ENCODE measurements around the gene ROS1.

The ROS1 gene

GRCh38 chr6:117307655-117308054 lies 118.1 kb downstream of the ROS1 start:
- no peaks in the 10 kb centered on the region for H3K9me3 ChIP-seq (replicated peaks in 1 of 11)
- H4K20me1 ChIP-seq, result no peaks in the 10 kb centered on the region
- no peaks in the 10 kb centered on the region for H3K27me3 ChIP-seq
- no peaks in the 10 kb centered on the region for H3K36me3 ChIP-seq
- H3K4me2 ChIP-seq, result no peak overlapping the region
- no peak overlapping the region for H3K27ac ChIP-seq
- H3K9ac ChIP-seq, result no peak overlapping the region
- no peak overlapping the region for H3K4me3 ChIP-seq
- TF ChIP-seq Cebpa-rat (IDR thresholded peaks at IDR 0.05), result no peak
- no peaks in the 10 kb centered on the region for H3K4me1 ChIP-seq

GRCh38 chr6:117306227-117306790 lies 119.4 kb downstream of the ROS1 start:
- Histone ChIP-seq H4K20me1 (no peaks in the 10 kb centered on the region), H3K9me3 (replicated peaks in 1 of 11) (no peaks in the 10 kb centered on the region), H3K27ac (no peak overlapping the region), H3K36me3 (no peaks in the 10 kb centered on the region), H3K27me3 (no peaks in the 10 kb centered on the region), H3K4me3 (no peak overlapping the region), H3K4me1 (no peaks in the 10 kb centered on the region), H3K9ac (no peak overlapping the region), H3K4me2 (no peak overlapping the region)
- TF ChIP-seq Cebpa-rat (IDR thresholded peaks at IDR 0.05), result no peak

- Histone ChIP-seq H3K4me3 (no peak overlapping the region), H3K4me2 (no peak overlapping the region), H3K9ac (no peak overlapping the region), H3K36me3 (no peaks in the 10 kb centered on the region), H3K27me3 (no peaks in the 10 kb centered on the region), H3K9me3 (replicated peaks in 1 of 11) (no peaks in the 10 kb centered on the region), H3K27ac (no peak overlapping the region), H4K20me1 (no peaks in the 10 kb centered on the region), H3K4me1 (no peaks in the 10 kb centered on the region)
- TF ChIP-seq Cebpa-rat (IDR thresholded peaks at IDR 0.05), result no peak
Observed at GRCh38 chr6:117304446-117304845, 121.3 kb downstream of the ROS1 start.

- Histone ChIP-seq H4K20me1 (no peaks in the 10 kb centered on the region), H3K4me3 (no peak overlapping the region), H3K4me1 (no peaks in the 10 kb centered on the region), H3K27ac (no peak overlapping the region), H3K27me3 (no peaks in the 10 kb centered on the region), H3K9ac (no peak overlapping the region), H3K9me3 (replicated peaks in 1 of 11) (no peaks in the 10 kb centered on the region), H3K4me2 (no peak overlapping the region), H3K36me3 (no peaks in the 10 kb centered on the region)
- no peak for TF ChIP-seq Cebpa-rat (IDR thresholded peaks at IDR 0.05)
Observed at GRCh38 chr6:117303323-117303722, 122.4 kb downstream of the ROS1 start.

- Histone ChIP-seq H3K4me2 (no peak overlapping the region), H3K36me3 (no peaks in the 10 kb centered on the region), H3K9me3 (replicated peaks in 1 of 11) (no peaks in the 10 kb centered on the region), H4K20me1 (no peaks in the 10 kb centered on the region), H3K27me3 (no peaks in the 10 kb centered on the region), H3K27ac (no peak overlapping the region), H3K4me1 (no peaks in the 10 kb centered on the region), H3K9ac (no peak overlapping the region), H3K4me3 (no peak overlapping the region)
- TF ChIP-seq Cebpa-rat (IDR thresholded peaks at IDR 0.05), result no peak
Observed at GRCh38 chr6:117298941-117299340, 126.8 kb downstream of the ROS1 start.

- H3K9me3 ChIP-seq (replicated peaks in 1 of 11), result no peaks in the 10 kb centered on the region
- H4K20me1 ChIP-seq, result no peaks in the 10 kb centered on the region
- no peak for TF ChIP-seq Cebpa-rat (IDR thresholded peaks at IDR 0.05)
- H3K36me3 ChIP-seq, result no peaks in the 10 kb centered on the region
- no peak overlapping the region for H3K27ac ChIP-seq
- no peak overlapping the region for H3K9ac ChIP-seq
- no peak overlapping the region for H3K4me3 ChIP-seq
- H3K4me1 ChIP-seq, result no peaks in the 10 kb centered on the region
- H3K27me3 ChIP-seq, result no peaks in the 10 kb centered on the region
- H3K4me2 ChIP-seq, result no peak overlapping the region
Observed at GRCh38 chr6:117290173-117290846, 135.4 kb downstream of the ROS1 start.

- H3K9me3 ChIP-seq (replicated peaks in 1 of 11), result no peaks in the 10 kb centered on the region
- H4K20me1 ChIP-seq, result no peaks in the 10 kb centered on the region
- TF ChIP-seq Cebpa-rat (IDR thresholded peaks at IDR 0.05), result no peak
- no peak overlapping the region for H3K9ac ChIP-seq
- no peak overlapping the region for H3K27ac ChIP-seq
- no peaks in the 10 kb centered on the region for H3K36me3 ChIP-seq
- H3K4me1 ChIP-seq, result no peaks in the 10 kb centered on the region
- no peak overlapping the region for H3K4me3 ChIP-seq
- H3K27me3 ChIP-seq, result no peaks in the 10 kb centered on the region
- H3K4me2 ChIP-seq, result no peak overlapping the region
Observed at GRCh38 chr6:117288083-117288715, 137.5 kb downstream of the ROS1 start.

- no peak overlapping the region for H3K4me3 ChIP-seq
- no peak overlapping the region for H3K27ac ChIP-seq
- no peaks in the 10 kb centered on the region for H4K20me1 ChIP-seq
- H3K27me3 ChIP-seq, result no peaks in the 10 kb centered on the region
- no peak overlapping the region for H3K9ac ChIP-seq
- no peak for TF ChIP-seq Cebpa-rat (IDR thresholded peaks at IDR 0.05)
- H3K4me2 ChIP-seq, result no peak overlapping the region
- no peaks in the 10 kb centered on the region for H3K36me3 ChIP-seq
- H3K4me1 ChIP-seq, result no peaks in the 10 kb centered on the region
- H3K9me3 ChIP-seq (replicated peaks in 1 of 11), result peaks cover 0 to 5% (median 0%) of the 10 kb centered on the region in 11 experiments; a peak in 1 of 22 replicates
Observed at GRCh38 chr6:117280922-117281321, 144.8 kb downstream of the ROS1 start.

GRCh38 chr6:117276778-117277316 lies 148.9 kb downstream of the ROS1 start:
- Histone ChIP-seq H4K20me1 (no peaks in the 10 kb centered on the region), H3K27me3 (no peaks in the 10 kb centered on the region), H3K27ac (no peak overlapping the region), H3K9ac (no peak overlapping the region), H3K4me2 (no peak overlapping the region), H3K36me3 (no peaks in the 10 kb centered on the region), H3K9me3 (replicated peaks in 1 of 11) (no peaks in the 10 kb centered on the region), H3K4me1 (peaks cover 8 to 19% (median 12%) of the 10 kb centered on the region in 10 experiments), H3K4me3 (no peak overlapping the region)
- no peak for TF ChIP-seq Cebpa-rat (IDR thresholded peaks at IDR 0.05)

All from BLaER1 treated with 17β-estradiol and CSF1 and Interleukin-3, amounts not matched to agents 10 nM and 100 nM (cell line).